Skeletal muscle tissue (tissue), 4 donors: Measurements from ENCODE around the gene PDE10A. TPM values are rescaled to one million over a fixed set of nuclear protein-coding genes. Genes with fewer than 3 reads are reported as not detected.
"Not testable (repeated sequence)": the region's sequence is repeated elsewhere in the genome, so short reads cannot be mapped to it uniquely, and the experiment has no call there.

Experiments used
- H3K27ac ChIP-seq: one replicate; pipeline ENCODE4 v1.7.0; 2013; ENCODE audit warnings: mild to moderate bottlenecking, low read depth, low read length, inconsistent platforms
- H3K27me3 ChIP-seq, 3 donors: one replicate each; pipeline ENCODE4 v1.7.0; 2013; ENCODE audit warnings: low read length in 3 of 3; ENCODE audit not compliant: control insufficient read depth in 3 of 3, insufficient read depth in 3 of 3
- H3K36me3 ChIP-seq, 3 donors: one replicate each; pipeline ENCODE4 v1.7.0; 2013; ENCODE audit warnings: low read length in 3 of 3; ENCODE audit not compliant: control insufficient read depth in 3 of 3, insufficient read depth in 3 of 3
- H3K4me1 ChIP-seq, 3 donors: one replicate each; pipeline ENCODE4 v1.7.0; 2013; ENCODE audit warnings: low read length in 3 of 3, mild to moderate bottlenecking in 3 of 3; ENCODE audit not compliant: control insufficient read depth in 3 of 3, insufficient read depth in 3 of 3
- H3K4me3 ChIP-seq, 3 donors: one replicate each; pipeline ENCODE4 v1.7.0; 2013; ENCODE audit warnings: low read length in 3 of 3
- H3K9ac ChIP-seq, 3 donors: one replicate each; pipeline ENCODE4 v1.7.0; 2013; ENCODE audit warnings: low read length in 3 of 3, mild to moderate bottlenecking in 3 of 3, moderate library complexity in 2 of 3, low read depth in 1 of 3
- H3K9me3 ChIP-seq, 3 donors: one replicate each; pipeline ENCODE4 v1.7.0; 2013; ENCODE audit warnings: low read length in 3 of 3; ENCODE audit not compliant: control insufficient read depth in 3 of 3
- total RNA-seq: library from RNA; depleted of rRNA; stranded (reverse); fragments of >200 nt; gene quantifications from one replicate; pipeline ENCODE4 v1.2.3, GENCODE V29; 2014
- donor health status: Osteomylitis.

PDE10A gene
- total RNA-seq, 1 donor from 2014 or later: 11.0 TPM

DNA sequence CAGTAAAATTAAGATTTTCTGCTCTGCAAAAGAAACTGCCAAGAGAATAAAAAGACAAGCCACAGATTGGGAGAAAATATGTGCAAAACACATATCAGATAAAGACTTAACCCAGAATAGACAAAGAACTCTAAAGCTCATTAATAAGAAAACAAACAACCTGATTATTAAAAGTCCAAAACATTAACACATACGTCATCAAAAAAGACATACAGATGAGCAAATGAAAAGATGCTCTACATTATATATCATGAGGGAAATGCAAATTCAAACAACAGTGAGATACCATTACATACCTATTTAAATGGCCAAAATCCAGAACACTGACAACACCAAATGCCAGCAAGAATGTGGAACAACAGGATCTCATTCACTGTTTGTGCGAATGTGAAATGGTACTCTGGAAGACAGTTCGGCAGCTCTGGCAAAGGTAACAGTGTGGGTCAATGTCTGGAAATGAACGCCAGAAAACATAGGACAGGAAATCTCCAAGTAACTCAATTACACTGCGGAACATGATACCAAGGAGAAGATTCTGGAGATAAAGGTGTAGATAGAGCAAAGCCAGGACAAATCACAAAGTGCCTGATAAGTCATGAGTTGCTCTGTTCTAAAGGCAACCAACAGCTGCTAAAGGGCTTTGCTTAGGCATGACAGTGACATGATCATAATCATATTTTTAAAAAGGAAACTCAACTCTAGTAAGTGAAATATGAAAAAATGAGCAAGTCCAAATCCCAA, 96.8 kb downstream of the PDE10A start:
- no peaks in the 10 kb centered on the region for H3K27me3 ChIP-seq
- no peak overlapping the region for H3K4me3 ChIP-seq
- H3K27ac ChIP-seq: no peak overlapping the region
- no peak overlapping the region for H3K9ac ChIP-seq
- H3K4me1 ChIP-seq: no peaks in the 10 kb centered on the region
- peaks cover 0 to 2% (median 0%) of the 10 kb centered on the region in 3 donors for H3K9me3 ChIP-seq
- H3K36me3 ChIP-seq: no peaks in the 10 kb centered on the region

DNA sequence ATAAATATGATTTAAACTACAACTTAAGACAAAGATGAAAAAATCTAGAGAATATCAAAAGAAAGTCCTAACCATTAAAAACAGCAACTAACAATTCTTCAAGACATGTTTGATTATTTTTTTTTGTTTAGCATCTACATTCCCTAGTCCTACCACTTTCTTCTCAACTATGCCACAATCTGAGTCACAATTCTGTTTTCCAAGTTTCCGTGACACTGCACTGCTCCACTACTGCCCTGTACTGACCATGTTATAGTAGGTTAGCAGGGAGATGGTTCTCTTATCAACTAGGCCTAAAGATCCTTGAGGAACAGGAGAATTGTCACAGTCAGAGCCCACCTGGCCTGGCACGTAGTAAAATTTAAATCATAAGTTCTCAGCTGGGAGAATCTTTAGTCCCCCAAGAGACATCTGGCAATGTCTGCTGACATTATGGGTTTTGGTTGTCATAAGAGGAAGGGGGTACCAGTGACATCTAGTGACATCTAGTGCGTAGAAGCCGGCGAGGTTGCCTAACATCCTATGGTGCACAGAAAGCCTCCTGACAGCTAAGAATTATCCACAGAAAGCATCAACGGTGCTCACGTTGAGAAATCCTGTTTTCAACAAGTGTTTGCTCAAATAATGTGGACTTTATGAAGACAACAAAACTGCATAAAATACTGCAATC, 100.5 kb downstream of the PDE10A start:
- H3K4me1 ChIP-seq: no peaks in the 10 kb centered on the region
- no peaks in the 10 kb centered on the region for H3K27me3 ChIP-seq
- H3K4me3 ChIP-seq: no peak overlapping the region
- no peak overlapping the region for H3K9ac ChIP-seq
- no peaks in the 10 kb centered on the region for H3K36me3 ChIP-seq
- H3K9me3 ChIP-seq: peaks cover 0 to 2% (median 0%) of the 10 kb centered on the region in 3 donors
- no peak overlapping the region for H3K27ac ChIP-seq

DNA sequence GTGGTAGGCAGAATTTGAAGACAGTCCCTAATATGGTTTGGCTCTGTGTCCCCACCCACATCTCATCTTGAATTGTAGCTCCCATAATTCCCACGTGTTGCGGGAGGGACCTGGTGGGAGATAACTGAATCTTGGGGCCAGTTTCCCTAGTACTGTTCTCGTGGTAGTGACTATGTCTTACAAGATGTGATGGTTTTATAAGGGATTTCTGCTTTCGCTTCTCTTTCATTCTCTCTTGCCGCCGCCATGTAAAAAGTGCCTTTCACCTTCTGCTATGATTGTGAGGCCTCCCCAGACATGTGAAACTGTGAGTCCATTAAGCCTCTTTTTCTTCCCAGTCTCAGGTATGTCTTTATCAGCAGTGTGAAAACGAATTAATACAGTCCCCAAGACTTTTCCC, 103.4 kb downstream of the PDE10A start:
- Histone ChIP-seq H3K27me3 (no peaks in the 10 kb centered on the region), H3K4me3 (no peak overlapping the region), H3K27ac (no peak overlapping the region), H3K9me3 (no peaks in the 10 kb centered on the region), H3K9ac (no peak overlapping the region), H3K4me1 (no peaks in the 10 kb centered on the region), H3K36me3 (no peaks in the 10 kb centered on the region)

DNA sequence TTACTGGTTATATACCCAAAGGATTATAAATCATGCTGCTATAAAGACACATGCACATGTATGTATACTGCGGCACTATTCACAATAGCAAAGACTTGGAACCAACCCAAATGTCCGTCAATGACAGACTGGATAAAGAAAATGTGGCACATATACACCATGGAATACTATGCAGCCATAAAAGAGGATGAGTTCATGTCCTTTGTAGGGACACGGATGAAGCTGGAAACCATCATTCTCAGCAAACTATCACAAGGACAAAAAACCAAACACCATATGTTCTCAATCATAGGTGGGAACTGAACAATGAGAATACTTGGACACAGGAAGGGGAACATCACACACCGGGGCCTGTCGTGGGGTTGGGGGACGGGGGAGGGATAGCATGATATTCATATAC, 104.9 kb downstream of the PDE10A start:
- H3K9me3 ChIP-seq, H3K4me3 ChIP-seq, H3K9ac ChIP-seq, H3K27ac ChIP-seq, H3K27me3 ChIP-seq, H3K36me3 ChIP-seq, H3K4me1 ChIP-seq: not testable (repeated sequence)

DNA sequence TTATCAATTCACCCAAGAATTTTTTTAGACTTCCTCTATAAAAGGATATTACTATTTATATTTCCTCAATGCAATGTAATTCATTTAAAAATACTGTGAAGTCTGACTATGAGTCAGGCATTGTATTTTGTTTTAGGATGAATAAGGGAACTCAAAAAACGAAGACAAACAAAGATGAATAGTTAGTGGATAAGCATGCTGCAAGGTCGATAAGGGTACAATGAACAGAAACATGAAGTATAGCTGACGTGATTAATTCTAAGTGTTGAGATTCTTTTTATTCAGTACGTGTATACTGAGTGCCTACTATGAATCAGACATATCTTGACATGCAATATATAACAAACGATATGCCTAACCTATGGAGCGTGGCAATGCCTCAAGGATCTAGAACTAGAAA, 105.4 kb downstream of the PDE10A start:
- H3K36me3 ChIP-seq: no peaks in the 10 kb centered on the region
- no peak overlapping the region for H3K9ac ChIP-seq
- no peak overlapping the region for H3K4me3 ChIP-seq
- H3K4me1 ChIP-seq: no peaks in the 10 kb centered on the region
- no peak overlapping the region for H3K27ac ChIP-seq
- no peaks in the 10 kb centered on the region for H3K27me3 ChIP-seq
- no peaks in the 10 kb centered on the region for H3K9me3 ChIP-seq

DNA sequence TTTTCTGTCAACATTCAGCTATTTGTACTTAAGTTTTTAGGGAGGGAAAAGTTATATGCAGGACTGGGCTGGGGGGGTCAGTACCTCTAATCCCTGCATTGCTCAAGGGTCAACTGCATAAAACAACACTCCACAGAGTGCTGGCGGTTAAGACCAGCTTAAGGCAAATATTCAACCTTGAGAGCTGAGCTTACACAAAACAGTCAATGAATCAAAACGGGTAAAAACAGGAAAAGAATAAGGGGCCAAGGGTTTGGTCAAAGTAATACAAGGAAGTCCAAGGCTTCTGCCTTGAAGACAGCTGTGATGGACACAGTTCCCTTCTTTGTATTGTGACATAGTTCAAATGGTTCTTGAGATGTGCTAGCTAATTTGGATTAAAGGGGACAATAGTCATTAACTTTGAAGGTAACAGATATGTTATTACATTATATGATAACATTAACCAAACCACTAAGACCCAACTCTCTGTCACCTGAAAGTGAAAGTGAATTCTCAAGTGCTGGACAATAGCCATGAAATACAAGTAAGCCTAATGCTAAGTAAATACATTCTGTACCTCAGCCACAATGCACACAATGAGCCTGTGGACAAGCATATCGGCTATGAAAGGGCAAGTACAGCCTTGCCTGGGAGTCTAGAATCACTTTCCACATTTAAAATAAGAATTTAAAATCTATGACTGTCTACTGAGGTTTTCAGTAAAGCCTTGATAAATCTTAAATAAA, 106.8 kb downstream of the PDE10A start:
- no peak overlapping the region for H3K4me3 ChIP-seq
- H3K36me3 ChIP-seq: no peaks in the 10 kb centered on the region
- H3K9ac ChIP-seq: no peak overlapping the region
- H3K27me3 ChIP-seq: no peaks in the 10 kb centered on the region
- H3K27ac ChIP-seq: no peak overlapping the region
- H3K4me1 ChIP-seq: no peaks in the 10 kb centered on the region
- no peaks in the 10 kb centered on the region for H3K9me3 ChIP-seq

DNA sequence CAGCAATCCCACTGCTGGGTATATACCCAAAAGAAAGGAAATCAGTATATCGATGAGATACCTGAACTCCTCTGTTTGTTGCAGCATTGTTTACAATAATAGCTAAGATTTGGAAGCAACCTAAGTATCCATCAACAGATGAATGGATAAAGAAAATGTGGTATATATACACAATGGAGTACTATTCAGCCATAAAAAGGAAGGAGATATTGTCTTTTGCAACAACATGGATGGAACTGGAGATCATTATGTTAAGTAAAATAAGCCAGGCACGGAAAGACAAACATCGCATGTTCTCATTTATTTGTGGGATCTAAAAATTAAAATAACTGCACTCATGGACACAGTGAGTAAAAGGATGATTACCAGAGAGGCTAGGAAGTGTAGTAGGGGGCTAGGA, 108.4 kb downstream of the PDE10A start:
- not testable (repeated sequence) for H3K36me3 ChIP-seq, H3K9me3 ChIP-seq, H3K4me3 ChIP-seq

DNA sequence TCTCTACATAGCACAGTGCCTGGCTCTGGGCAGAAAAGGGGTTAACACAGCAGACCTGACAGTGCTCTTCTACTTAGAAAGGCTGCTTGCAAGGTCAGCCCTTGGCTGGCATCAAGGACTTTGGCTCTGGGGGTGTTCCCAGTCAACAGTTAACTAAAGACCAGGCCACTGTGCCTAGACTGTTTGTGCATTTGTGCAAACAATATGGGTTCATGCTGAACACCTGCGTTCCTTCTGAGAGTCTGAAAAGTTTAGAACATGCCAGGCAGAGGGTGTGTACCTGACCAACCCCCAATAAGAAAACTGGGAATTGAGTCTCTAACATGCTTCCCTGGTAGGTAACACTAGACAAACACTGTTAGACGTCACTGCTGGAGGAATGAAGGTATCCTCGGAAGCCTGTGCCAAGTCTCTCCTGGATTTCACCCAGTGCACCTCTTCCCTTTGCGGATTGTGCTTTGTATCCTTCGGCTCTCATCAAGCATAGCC, 110.7 kb downstream of the PDE10A start:
- no peaks in the 10 kb centered on the region for H3K9me3 ChIP-seq
- H3K27me3 ChIP-seq: no peaks in the 10 kb centered on the region
- H3K4me1 ChIP-seq: no peaks in the 10 kb centered on the region
- no peaks in the 10 kb centered on the region for H3K36me3 ChIP-seq
- H3K27ac ChIP-seq: no peak overlapping the region
- no peak overlapping the region for H3K9ac ChIP-seq
- no peak overlapping the region for H3K4me3 ChIP-seq

More for the DNA sequence above, 108.4 kb downstream of the PDE10A start:
- H3K9ac ChIP-seq, H3K27ac ChIP-seq, H3K4me1 ChIP-seq, H3K27me3 ChIP-seq: not testable (repeated sequence)

DNA sequence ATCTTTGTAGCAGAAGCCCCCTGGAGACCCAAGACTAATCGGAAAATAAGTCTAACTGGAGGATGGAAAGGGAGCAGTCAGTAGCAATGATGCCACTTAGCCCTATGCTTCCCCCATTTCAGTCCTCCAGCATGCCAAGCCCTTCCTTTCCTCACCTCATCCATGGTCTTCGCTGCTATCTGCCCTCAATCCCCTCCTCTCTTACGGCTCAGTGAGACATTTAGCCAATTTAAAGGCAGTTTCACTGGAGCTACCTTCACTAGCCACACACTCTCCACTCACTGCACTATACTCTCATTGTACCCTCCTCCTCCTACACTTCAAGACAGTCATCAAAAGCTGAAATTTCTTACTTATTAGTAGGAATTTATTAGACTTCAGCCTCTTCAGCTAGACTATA, 111.2 kb downstream of the PDE10A start:
- Histone ChIP-seq H3K4me3 (no peak overlapping the region), H3K9ac (no peak overlapping the region), H3K4me1 (no peaks in the 10 kb centered on the region), H3K27me3 (no peaks in the 10 kb centered on the region), H3K27ac (no peak overlapping the region), H3K9me3 (no peaks in the 10 kb centered on the region), H3K36me3 (no peaks in the 10 kb centered on the region)

DNA sequence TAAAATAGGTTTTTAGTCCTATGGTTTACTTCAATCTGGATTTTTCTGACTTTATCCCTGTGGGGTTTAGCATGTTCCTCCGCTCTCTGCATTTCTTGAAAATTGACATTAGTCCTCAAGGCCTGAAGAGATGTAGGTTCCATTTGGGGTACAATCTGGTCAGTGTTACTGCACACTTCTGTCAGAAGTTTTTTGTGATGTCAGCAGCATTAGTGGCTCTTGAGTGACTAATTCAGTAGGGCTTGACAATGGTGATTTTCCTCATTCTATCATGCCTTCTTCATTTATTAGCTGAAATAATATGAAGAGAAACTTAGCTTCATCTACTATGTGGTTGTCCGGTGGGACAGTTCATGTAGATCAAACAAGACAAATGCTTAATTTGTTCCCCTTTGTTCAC, 114.6 kb downstream of the PDE10A start:
- H3K36me3 ChIP-seq: no peaks in the 10 kb centered on the region
- H3K4me1 ChIP-seq: no peaks in the 10 kb centered on the region
- H3K9me3 ChIP-seq: no peaks in the 10 kb centered on the region
- no peak overlapping the region for H3K27ac ChIP-seq
- H3K9ac ChIP-seq: no peak overlapping the region
- no peaks in the 10 kb centered on the region for H3K27me3 ChIP-seq
- H3K4me3 ChIP-seq: no peak overlapping the region
